ENCODE results near the gene PODXL.

PODXL gene

GRCh38 chr7:131529617-131530016 is 26.8 kb downstream of the PODXL start:
- H3K27me3 ChIP-seq (ENCODE audit: control insufficient read depth in 2 of 2, insufficient read depth in 2 of 2, low read length in 2 of 2) = peaks cover 3 to 5% of the 10 kb centered on the region in 2 donors
- H3K4me3 ChIP-seq (ENCODE audit: low read length in 2 of 2) = no peak overlapping the region
- no peaks in the 10 kb centered on the region for H3K4me1 ChIP-seq (ENCODE audit: control insufficient read depth in 2 of 2, insufficient read depth in 2 of 2, low read length in 2 of 2)
- no peak overlapping the region for H3K9ac ChIP-seq (ENCODE audit: low read depth in 1 of 2, low read length in 2 of 2)
- no peaks in the 10 kb centered on the region for H3K9me3 ChIP-seq (ENCODE audit: control insufficient read depth in 2 of 2, low read length in 2 of 2)
- no peaks in the 10 kb centered on the region for H3K36me3 ChIP-seq (ENCODE audit: control insufficient read depth in 2 of 2, insufficient read depth in 2 of 2, low read length in 2 of 2)
- H3K27ac ChIP-seq (ENCODE audit: low read depth in 2 of 2, low read length in 2 of 2) = no peak overlapping the region

- Histone ChIP-seq H3K36me3 (ENCODE audit: control insufficient read depth in 2 of 2, insufficient read depth in 2 of 2, low read length in 2 of 2) (no peaks in the 10 kb centered on the region), H3K27me3 (ENCODE audit: control insufficient read depth in 2 of 2, insufficient read depth in 2 of 2, low read length in 2 of 2) (peaks cover 3 to 5% of the 10 kb centered on the region in 2 donors), H3K4me1 (ENCODE audit: control insufficient read depth in 2 of 2, insufficient read depth in 2 of 2, low read length in 2 of 2) (no peaks in the 10 kb centered on the region), H3K4me3 (ENCODE audit: low read length in 2 of 2) (no peak overlapping the region), H3K27ac (ENCODE audit: low read depth in 2 of 2, low read length in 2 of 2) (no peak overlapping the region), H3K9ac (ENCODE audit: low read depth in 1 of 2, low read length in 2 of 2) (no peak overlapping the region), H3K9me3 (ENCODE audit: control insufficient read depth in 2 of 2, low read length in 2 of 2) (no peaks in the 10 kb centered on the region)
Measured at GRCh38 chr7:131529179-131529578, 27.2 kb downstream of the PODXL start.

GRCh38 chr7:131527456-131527855 is 29.0 kb downstream of the PODXL start:
- H3K27ac ChIP-seq (ENCODE audit: low read depth in 2 of 2, low read length in 2 of 2) = no peak overlapping the region

GRCh38 chr7:131525820-131526219 is 30.6 kb downstream of the PODXL start:
- peaks cover 3 to 5% of the 10 kb centered on the region in 2 donors for H3K27me3 ChIP-seq (ENCODE audit: control insufficient read depth in 2 of 2, insufficient read depth in 2 of 2, low read length in 2 of 2)
- H3K9ac ChIP-seq (ENCODE audit: low read depth in 1 of 2, low read length in 2 of 2) = no peak overlapping the region
- no peaks in the 10 kb centered on the region for H3K36me3 ChIP-seq (ENCODE audit: control insufficient read depth in 2 of 2, insufficient read depth in 2 of 2, low read length in 2 of 2)
- peaks cover 8 to 11% of the 10 kb centered on the region in 2 donors for H3K4me1 ChIP-seq (ENCODE audit: control insufficient read depth in 2 of 2, insufficient read depth in 2 of 2, low read length in 2 of 2)
- no peaks in the 10 kb centered on the region for H3K9me3 ChIP-seq (ENCODE audit: control insufficient read depth in 2 of 2, low read length in 2 of 2)
- H3K4me3 ChIP-seq (ENCODE audit: low read length in 2 of 2) = no peak overlapping the region
- no peak overlapping the region for H3K27ac ChIP-seq (ENCODE audit: low read depth in 2 of 2, low read length in 2 of 2)

More at GRCh38 chr7:131527456-131527855, 29.0 kb downstream of the PODXL start:
- peaks cover 3 to 5% of the 10 kb centered on the region in 2 donors for H3K27me3 ChIP-seq (ENCODE audit: control insufficient read depth in 2 of 2, insufficient read depth in 2 of 2, low read length in 2 of 2)
- H3K4me1 ChIP-seq (ENCODE audit: control insufficient read depth in 2 of 2, insufficient read depth in 2 of 2, low read length in 2 of 2) = peaks cover 1 to 3% of the 10 kb centered on the region in 2 donors
- no peak overlapping the region for H3K4me3 ChIP-seq (ENCODE audit: low read length in 2 of 2)
- no peaks in the 10 kb centered on the region for H3K9me3 ChIP-seq (ENCODE audit: control insufficient read depth in 2 of 2, low read length in 2 of 2)
- H3K9ac ChIP-seq (ENCODE audit: low read depth in 1 of 2, low read length in 2 of 2) = no peak overlapping the region
- H3K36me3 ChIP-seq (ENCODE audit: control insufficient read depth in 2 of 2, insufficient read depth in 2 of 2, low read length in 2 of 2) = no peaks in the 10 kb centered on the region

- Histone ChIP-seq H3K36me3 (ENCODE audit: control insufficient read depth in 2 of 2, insufficient read depth in 2 of 2, low read length in 2 of 2) (no peaks in the 10 kb centered on the region), H3K9me3 (ENCODE audit: control insufficient read depth in 2 of 2, low read length in 2 of 2) (no peaks in the 10 kb centered on the region), H3K9ac (ENCODE audit: low read depth in 1 of 2, low read length in 2 of 2) (no peak overlapping the region), H3K27me3 (ENCODE audit: control insufficient read depth in 2 of 2, insufficient read depth in 2 of 2, low read length in 2 of 2) (peaks cover 3 to 5% of the 10 kb centered on the region in 2 donors), H3K4me3 (ENCODE audit: low read length in 2 of 2) (no peak overlapping the region), H3K27ac (ENCODE audit: low read depth in 2 of 2, low read length in 2 of 2) (no peak overlapping the region), H3K4me1 (ENCODE audit: control insufficient read depth in 2 of 2, insufficient read depth in 2 of 2, low read length in 2 of 2) (peaks cover 8 to 11% of the 10 kb centered on the region in 2 donors)
Measured at GRCh38 chr7:131524703-131525102, 31.7 kb downstream of the PODXL start.

- H3K36me3 ChIP-seq (ENCODE audit: control insufficient read depth in 2 of 2, insufficient read depth in 2 of 2, low read length in 2 of 2) = no peaks in the 10 kb centered on the region
- H3K4me3 ChIP-seq (ENCODE audit: low read length in 2 of 2) = no peak overlapping the region
- no peak overlapping the region for H3K9ac ChIP-seq (ENCODE audit: low read depth in 1 of 2, low read length in 2 of 2)
- peak overlapping the region in 1 of 2 donors; percentile 44 for H3K27ac ChIP-seq (ENCODE audit: low read depth in 2 of 2, low read length in 2 of 2)
- H3K9me3 ChIP-seq (ENCODE audit: control insufficient read depth in 2 of 2, low read length in 2 of 2) = no peaks in the 10 kb centered on the region
- H3K4me1 ChIP-seq (ENCODE audit: control insufficient read depth in 2 of 2, insufficient read depth in 2 of 2, low read length in 2 of 2) = peaks cover 8 to 11% of the 10 kb centered on the region in 2 donors
- H3K27me3 ChIP-seq (ENCODE audit: control insufficient read depth in 2 of 2, insufficient read depth in 2 of 2, low read length in 2 of 2) = peaks cover 3 to 5% of the 10 kb centered on the region in 2 donors
Measured at GRCh38 chr7:131524115-131524514, 32.3 kb downstream of the PODXL start.

- Histone ChIP-seq H3K9me3 (ENCODE audit: control insufficient read depth in 2 of 2, low read length in 2 of 2) (no peaks in the 10 kb centered on the region), H3K36me3 (ENCODE audit: control insufficient read depth in 2 of 2, insufficient read depth in 2 of 2, low read length in 2 of 2) (no peaks in the 10 kb centered on the region), H3K27ac (ENCODE audit: low read depth in 2 of 2, low read length in 2 of 2) (peak overlapping the region; percentile 26 to 66), H3K27me3 (ENCODE audit: control insufficient read depth in 2 of 2, insufficient read depth in 2 of 2, low read length in 2 of 2) (peaks cover 2 to 3% of the 10 kb centered on the region in 2 donors), H3K9ac (ENCODE audit: low read depth in 1 of 2, low read length in 2 of 2) (no peak overlapping the region), H3K4me1 (ENCODE audit: control insufficient read depth in 2 of 2, insufficient read depth in 2 of 2, low read length in 2 of 2) (peaks cover 8 to 11% of the 10 kb centered on the region in 2 donors), H3K4me3 (ENCODE audit: low read length in 2 of 2) (peak overlapping the region; percentile 27 to 28)
Measured at GRCh38 chr7:131522325-131522930, 34.0 kb downstream of the PODXL start.

- H3K9ac ChIP-seq (ENCODE audit: low read depth in 1 of 2, low read length in 2 of 2) = no peak overlapping the region
- peaks cover 8 to 11% of the 10 kb centered on the region in 2 donors for H3K4me1 ChIP-seq (ENCODE audit: control insufficient read depth in 2 of 2, insufficient read depth in 2 of 2, low read length in 2 of 2)
- H3K27me3 ChIP-seq (ENCODE audit: control insufficient read depth in 2 of 2, insufficient read depth in 2 of 2, low read length in 2 of 2) = peaks cover 0 to 3% of the 10 kb centered on the region in 2 donors
- peak overlapping the region in 1 of 2 donors; percentile 37 for H3K4me3 ChIP-seq (ENCODE audit: low read length in 2 of 2)
- H3K36me3 ChIP-seq (ENCODE audit: control insufficient read depth in 2 of 2, insufficient read depth in 2 of 2, low read length in 2 of 2) = no peaks in the 10 kb centered on the region
- H3K27ac ChIP-seq (ENCODE audit: low read depth in 2 of 2, low read length in 2 of 2) = peak overlapping the region; percentile 38 to 66
- no peaks in the 10 kb centered on the region for H3K9me3 ChIP-seq (ENCODE audit: control insufficient read depth in 2 of 2, low read length in 2 of 2)
Measured at GRCh38 chr7:131521651-131522163, 34.7 kb downstream of the PODXL start.

- Histone ChIP-seq H3K27me3 (ENCODE audit: control insufficient read depth in 2 of 2, insufficient read depth in 2 of 2, low read length in 2 of 2) (no peaks in the 10 kb centered on the region), H3K36me3 (ENCODE audit: control insufficient read depth in 2 of 2, insufficient read depth in 2 of 2, low read length in 2 of 2) (no peaks in the 10 kb centered on the region)
Measured at GRCh38 chr7:131518626-131519025, 37.8 kb downstream of the PODXL start.

GRCh38 chr7:131517218-131517923 is 39.1 kb downstream of the PODXL start:
- H3K27me3 ChIP-seq (ENCODE audit: control insufficient read depth in 2 of 2, insufficient read depth in 2 of 2, low read length in 2 of 2) = no peaks in the 10 kb centered on the region
- no peaks in the 10 kb centered on the region for H3K9me3 ChIP-seq (ENCODE audit: control insufficient read depth in 2 of 2, low read length in 2 of 2)
- no peaks in the 10 kb centered on the region for H3K36me3 ChIP-seq (ENCODE audit: control insufficient read depth in 2 of 2, insufficient read depth in 2 of 2, low read length in 2 of 2)
- no peak overlapping the region for H3K4me3 ChIP-seq (ENCODE audit: low read length in 2 of 2)
- no peak overlapping the region for H3K9ac ChIP-seq (ENCODE audit: low read depth in 1 of 2, low read length in 2 of 2)
- H3K4me1 ChIP-seq (ENCODE audit: control insufficient read depth in 2 of 2, insufficient read depth in 2 of 2, low read length in 2 of 2) = peaks cover 9 to 15% of the 10 kb centered on the region in 2 donors
- no peak overlapping the region for H3K27ac ChIP-seq (ENCODE audit: low read depth in 2 of 2, low read length in 2 of 2)

More at GRCh38 chr7:131518626-131519025, 37.8 kb downstream of the PODXL start:
- no peak overlapping the region for H3K4me3 ChIP-seq (ENCODE audit: low read length in 2 of 2)
- H3K9ac ChIP-seq (ENCODE audit: low read depth in 1 of 2, low read length in 2 of 2) = no peak overlapping the region
- H3K9me3 ChIP-seq (ENCODE audit: control insufficient read depth in 2 of 2, low read length in 2 of 2) = no peaks in the 10 kb centered on the region
- H3K27ac ChIP-seq (ENCODE audit: low read depth in 2 of 2, low read length in 2 of 2) = no peak overlapping the region
- H3K4me1 ChIP-seq (ENCODE audit: control insufficient read depth in 2 of 2, insufficient read depth in 2 of 2, low read length in 2 of 2) = peaks cover 8 to 12% of the 10 kb centered on the region in 2 donors

Data from mucosa of rectum (tissue), 2 donors.